Activated CD4-positive, alpha-beta memory T cell treated with anti-CD3 and anti-CD28 coated beads for 36 hours (primary cell): ENCODE measurements around the gene PLEKHG4B. TPM values are rescaled to one million over a fixed set of nuclear protein-coding genes. Genes with fewer than 3 reads are reported as not detected.

Experiments
- CTCF ChIA-PET: fragments of 350-600 bp; sonication (Branson Sonifier 250); formaldehyde crosslinking; loops from one replicate; lab custom pipeline; 2021; ENCODE audit warnings: antibody characterized with exemption, inconsistent platforms; lab: Charles Lee
- POLR2A ChIA-PET: fragments of 350-600 bp; sonication (Branson Sonifier 250); formaldehyde crosslinking; loops from one replicate; lab custom pipeline; 2021; ENCODE audit warnings: antibody characterized with exemption; lab: Charles Lee
- DNase-seq: peaks from one replicate; pipeline ENCODE4 v3.0.0-alpha.2; 2020
- H3K27ac Mint-ChIP-seq: one replicate; pipeline ENCODE4 v1.8.0; 2021; ENCODE audit warnings: mixed read lengths
- H3K27me3 Mint-ChIP-seq: one replicate; pipeline ENCODE4 v1.8.0; 2021; ENCODE audit warnings: mixed read lengths
- H3K36me3 Mint-ChIP-seq: one replicate; pipeline ENCODE4 v1.8.0; 2021; ENCODE audit warnings: mixed read lengths
- H3K4me1 Mint-ChIP-seq: one replicate; pipeline ENCODE4 v1.8.0; 2021; ENCODE audit warnings: low read depth, mixed read lengths
- H3K4me3 Mint-ChIP-seq: one replicate; pipeline ENCODE4 v1.8.0; 2021; ENCODE audit warnings: mild to moderate bottlenecking, mixed read lengths
- H3K9me3 Mint-ChIP-seq: one replicate; pipeline ENCODE4 v1.8.0; 2021; ENCODE audit warnings: mixed read lengths
- intact Hi-C: fragments of 100-400 bp; cut with micrococcal nuclease; formaldehyde crosslinking; loops from one replicate; pipeline ENCODE4 v1.15.1; 2023
- total RNA-seq, 2 experiments: library from RNA; stranded (reverse); gene quantifications; one replicate each; pipeline ENCODE4 v1.2.3, GENCODE V29; 2021

PLEKHG4B gene
- total RNA-seq, 2 experiments from 2014 or later, result not detected

GRCh38 chr5:167511-167910 is 75.5 kb downstream of the PLEKHG4B start:
- no peak overlapping the region for H3K27ac Mint-ChIP-seq
- no peaks in the 10 kb centered on the region for H3K9me3 Mint-ChIP-seq
- H3K4me1 Mint-ChIP-seq, result no peaks in the 10 kb centered on the region
- CTCF ChIA-PET, result no interaction called here
- no peaks in the 10 kb centered on the region for H3K36me3 Mint-ChIP-seq
- POLR2A ChIA-PET, result no interaction called here
- H3K27me3 Mint-ChIP-seq, result no peaks in the 10 kb centered on the region
- no peak for DNase-seq
- intact Hi-C loops, result no loop called here
- no peak overlapping the region for H3K4me3 Mint-ChIP-seq

DNA sequence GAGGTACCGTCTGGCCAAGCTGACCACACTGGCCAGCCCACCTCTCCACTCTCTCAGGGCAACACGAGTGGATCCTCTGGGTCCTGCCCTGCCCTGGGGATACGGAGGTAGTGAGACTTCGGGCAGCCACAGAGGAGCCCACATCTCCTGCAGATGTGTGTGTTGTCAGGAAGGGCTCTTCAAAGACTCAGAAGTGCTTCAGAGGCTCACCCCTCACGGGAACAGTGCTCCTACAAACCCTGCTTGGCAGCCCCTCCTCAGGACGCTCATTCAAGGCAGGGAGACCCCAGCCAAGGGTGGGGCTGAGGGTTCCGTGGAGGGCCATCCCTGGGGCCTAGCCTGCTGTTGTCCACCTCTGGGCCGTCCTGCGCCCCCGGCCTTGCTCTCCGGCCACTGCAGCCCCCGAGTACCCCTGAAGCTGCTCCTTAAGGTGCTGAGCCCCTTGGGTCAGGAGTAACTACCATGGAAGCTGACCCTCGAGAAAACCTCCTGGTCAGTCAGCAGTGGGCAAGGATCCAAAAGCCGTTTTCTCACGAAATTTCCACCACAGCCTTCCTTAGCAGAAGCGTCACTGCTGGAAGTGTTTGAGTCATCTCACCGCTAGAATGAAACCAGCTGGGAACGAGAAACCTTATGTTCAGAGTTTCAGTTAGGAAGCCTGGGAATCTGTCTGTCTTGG is 76.2 kb downstream of the PLEKHG4B start:
- DNase-seq, result no peak
- Mint-ChIP-seq H3K4me3 (no peak overlapping the region), H3K4me1 (no peaks in the 10 kb centered on the region), H3K36me3 (no peaks in the 10 kb centered on the region), H3K9me3 (no peaks in the 10 kb centered on the region), H3K27me3 (peaks cover 4% of the 10 kb centered on the region), H3K27ac (no peak overlapping the region)
- intact Hi-C loops, result no loop called here
- CTCF ChIA-PET, result no interaction called here
- POLR2A ChIA-PET, result no interaction called here

DNA sequence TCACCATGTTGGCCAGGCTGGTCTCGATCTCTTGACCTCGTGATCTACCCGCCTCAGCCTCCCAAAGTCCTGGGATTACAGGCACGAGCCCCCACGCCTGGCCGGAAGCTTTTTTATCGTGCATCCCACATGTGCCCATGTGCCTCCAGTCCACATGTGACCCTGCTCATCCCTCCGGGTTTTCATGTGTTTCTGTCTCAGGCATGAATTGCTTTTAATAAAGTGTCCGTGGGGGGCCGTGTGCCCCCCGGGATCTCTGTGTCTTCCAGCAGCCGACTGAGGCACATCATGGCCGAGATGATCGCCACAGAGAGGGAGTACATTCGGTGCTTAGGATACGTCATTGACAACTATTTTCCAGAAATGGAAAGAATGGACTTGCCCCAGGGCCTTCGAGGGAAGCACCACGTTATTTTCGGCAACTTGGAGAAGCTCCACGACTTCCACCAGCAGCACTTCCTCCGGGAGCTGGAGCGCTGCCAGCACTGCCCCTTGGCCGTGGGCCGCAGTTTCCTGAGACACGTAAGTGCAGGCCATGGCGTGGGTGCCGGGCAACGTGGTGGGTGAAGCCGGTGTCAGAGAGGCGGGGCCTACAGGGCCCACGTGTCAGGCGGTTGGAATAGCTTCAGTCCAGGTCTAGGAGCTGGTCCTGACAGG is 77.2 kb downstream of the PLEKHG4B start:
- intact Hi-C loops, result no loop called here
- peaks cover 4% of the 10 kb centered on the region for H3K27me3 Mint-ChIP-seq
- CTCF ChIA-PET, result no interaction called here

GRCh38 chr5:169728-170094 is 77.7 kb downstream of the PLEKHG4B start:
- Mint-ChIP-seq H3K4me1 (no peaks in the 10 kb centered on the region), H3K27ac (no peak overlapping the region), H3K4me3 (no peak overlapping the region), H3K9me3 (no peaks in the 10 kb centered on the region), H3K36me3 (no peaks in the 10 kb centered on the region), H3K27me3 (peaks cover 4% of the 10 kb centered on the region)
- intact Hi-C loops, result no loop called here
- DNase-seq, result no peak
- ChIA-PET CTCF (no interaction called here), POLR2A (no interaction called here)

More for the DNA sequence above, 77.2 kb downstream of the PLEKHG4B start:
- POLR2A ChIA-PET, result no interaction called here
- Mint-ChIP-seq H3K36me3 (no peaks in the 10 kb centered on the region), H3K9me3 (no peaks in the 10 kb centered on the region), H3K4me3 (no peak overlapping the region), H3K27ac (no peak overlapping the region), H3K4me1 (no peaks in the 10 kb centered on the region)
- peak; percentile 3 for DNase-seq

DNA sequence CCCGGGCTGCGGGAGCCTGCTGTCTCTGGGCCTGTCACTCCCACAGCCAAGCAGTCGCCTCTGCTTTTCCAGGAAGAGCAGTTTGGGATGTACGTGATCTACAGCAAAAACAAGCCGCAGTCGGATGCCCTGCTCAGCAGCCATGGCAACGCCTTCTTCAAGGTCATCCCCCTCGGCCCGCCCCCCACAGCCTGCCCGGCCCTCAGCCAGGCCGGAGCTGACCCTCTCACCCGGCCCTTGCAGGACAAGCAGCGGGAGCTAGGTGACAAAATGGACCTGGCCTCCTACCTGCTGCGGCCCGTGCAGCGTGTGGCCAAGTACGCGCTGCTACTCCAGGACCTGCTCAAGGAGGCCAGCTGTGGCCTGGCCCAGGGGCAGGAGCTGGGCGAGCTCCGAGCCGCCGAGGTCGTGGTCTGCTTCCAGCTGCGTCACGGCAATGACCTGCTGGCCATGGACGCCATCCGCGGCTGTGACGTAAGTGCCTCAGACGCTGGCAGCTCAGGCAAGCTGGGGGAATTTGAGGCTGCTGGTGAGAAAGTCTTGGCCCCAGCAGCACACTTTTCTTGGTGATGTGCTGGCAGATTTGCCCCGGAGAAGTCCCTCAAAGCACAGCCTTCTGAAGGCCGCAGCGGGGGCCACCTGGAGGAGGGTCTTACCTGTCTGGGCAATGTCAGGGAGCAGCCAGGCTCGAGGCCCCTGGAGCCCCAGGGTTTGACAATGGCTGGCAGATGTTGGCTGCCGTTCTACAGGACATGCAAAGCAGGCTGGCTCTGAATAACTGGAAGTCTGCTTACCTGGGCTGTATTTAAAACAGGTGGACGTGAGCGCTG is 79.2 kb downstream of the PLEKHG4B start:
- Mint-ChIP-seq H3K4me3 (no peak overlapping the region), H3K4me1 (no peaks in the 10 kb centered on the region), H3K27me3 (peaks cover 4% of the 10 kb centered on the region), H3K36me3 (no peaks in the 10 kb centered on the region), H3K9me3 (no peaks in the 10 kb centered on the region), H3K27ac (no peak overlapping the region)
- peak; percentile 3 for DNase-seq
- intact Hi-C loops, result no loop called here
- CTCF ChIA-PET, result no interaction called here
- POLR2A ChIA-PET, result no interaction called here

- ChIA-PET CTCF (no interaction called here), POLR2A (no interaction called here)
- intact Hi-C loops, result no loop called here
- H3K9me3 Mint-ChIP-seq, result no peaks in the 10 kb centered on the region
- peak; percentile 5 for DNase-seq
- H3K27ac Mint-ChIP-seq, result no peak overlapping the region
- no peaks in the 10 kb centered on the region for H3K36me3 Mint-ChIP-seq
- H3K4me3 Mint-ChIP-seq, result no peak overlapping the region
- no peaks in the 10 kb centered on the region for H3K4me1 Mint-ChIP-seq
- H3K27me3 Mint-ChIP-seq, result peaks cover 4% of the 10 kb centered on the region
These were observed 79.9 kb downstream of the PLEKHG4B start for GRCh38 chr5:171801-172331.

DNA sequence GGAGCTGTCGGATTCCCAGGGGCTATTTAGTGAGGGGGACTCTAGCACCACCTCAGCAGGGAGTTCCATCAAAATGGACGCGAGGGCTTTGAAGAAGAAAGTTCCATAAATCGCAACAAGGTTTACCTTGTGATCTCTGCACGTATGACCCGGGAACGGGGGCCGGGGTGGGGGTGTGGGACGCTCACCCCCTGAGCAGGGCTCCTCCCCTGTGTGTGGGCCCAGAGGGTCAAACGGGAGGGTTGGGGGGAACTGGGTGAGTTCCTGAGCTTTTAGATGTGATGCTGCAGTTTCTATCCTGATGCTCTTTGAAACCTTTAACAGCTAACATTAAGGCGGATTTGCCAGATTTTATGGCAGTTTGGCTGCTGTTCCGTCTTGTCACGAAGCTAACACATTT is 80.5 kb downstream of the PLEKHG4B start:
- Mint-ChIP-seq H3K4me1 (no peaks in the 10 kb centered on the region), H3K4me3 (no peak overlapping the region), H3K27me3 (peaks cover 4% of the 10 kb centered on the region), H3K9me3 (no peaks in the 10 kb centered on the region), H3K36me3 (no peaks in the 10 kb centered on the region), H3K27ac (no peak overlapping the region)
- intact Hi-C loops, result no loop called here
- ChIA-PET POLR2A (no interaction called here), CTCF (no interaction called here)
- peak; percentile 1 for DNase-seq

DNA sequence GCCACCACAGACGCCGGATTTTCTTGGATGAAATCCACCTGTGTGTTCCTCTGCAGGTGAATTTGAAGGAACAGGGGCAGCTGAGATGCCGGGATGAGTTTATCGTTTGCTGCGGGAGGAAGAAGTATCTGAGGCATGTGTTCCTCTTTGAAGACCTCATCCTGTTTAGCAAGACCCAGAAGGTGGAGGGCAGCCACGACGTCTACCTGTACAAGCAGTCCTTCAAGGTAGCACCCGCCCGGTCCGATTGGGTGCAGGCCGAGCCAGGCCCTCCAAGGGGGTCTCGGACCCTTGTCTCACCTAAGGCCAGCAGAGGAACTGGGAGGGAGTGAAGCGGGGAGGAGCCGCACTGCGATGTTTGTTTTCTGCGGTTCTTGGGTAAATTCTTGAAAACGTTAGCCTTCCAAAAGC is 80.9 kb downstream of the PLEKHG4B start:
- DNase-seq, result no peak
- Mint-ChIP-seq H3K27me3 (peaks cover 4% of the 10 kb centered on the region), H3K9me3 (no peaks in the 10 kb centered on the region), H3K4me1 (no peaks in the 10 kb centered on the region), H3K36me3 (no peaks in the 10 kb centered on the region), H3K4me3 (no peak overlapping the region), H3K27ac (no peak overlapping the region)
- intact Hi-C loops, result no loop called here
- ChIA-PET CTCF (no interaction called here), POLR2A (no interaction called here)

DNA sequence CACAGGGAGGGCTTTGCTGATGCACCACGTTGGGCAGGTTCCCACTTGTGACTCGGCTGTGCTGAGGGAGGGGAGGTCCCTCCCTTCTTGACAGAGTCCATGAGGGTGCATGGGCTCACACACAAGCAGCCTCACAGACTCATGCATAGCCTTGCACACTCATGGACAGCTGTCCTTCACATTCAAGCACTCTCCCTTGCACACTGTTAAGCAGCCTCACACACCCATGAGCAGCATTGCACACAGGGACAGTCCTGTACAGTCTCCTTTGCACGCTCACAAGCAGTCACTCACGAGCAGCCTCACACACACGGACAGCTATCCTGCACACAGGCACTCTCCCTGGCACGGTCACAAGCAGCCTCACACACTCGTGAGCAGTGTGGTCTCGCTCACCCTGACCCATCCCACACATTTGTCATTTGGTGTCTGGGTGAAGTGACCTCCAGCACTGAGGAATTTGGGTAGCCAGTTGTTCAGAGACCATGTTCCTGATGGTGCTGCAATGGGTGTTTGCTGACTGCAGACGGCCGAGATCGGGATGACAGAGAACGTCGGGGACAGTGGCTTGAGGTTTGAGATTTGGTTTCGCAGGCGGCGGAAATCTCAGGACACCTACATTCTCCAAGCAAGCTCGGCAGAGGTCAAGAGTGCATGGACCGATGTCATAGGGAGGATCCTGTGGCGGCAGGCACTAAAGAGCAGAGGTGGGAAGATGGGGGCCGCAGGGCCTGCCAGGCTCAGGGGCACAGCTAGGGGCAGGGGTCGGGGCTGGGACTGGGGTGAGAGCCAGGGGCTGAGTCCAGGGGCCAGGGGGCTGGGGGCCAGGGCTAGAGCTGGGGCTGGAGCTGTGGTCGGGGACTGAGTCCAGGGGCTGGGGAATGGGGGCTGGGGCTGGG is 81.7 kb downstream of the PLEKHG4B start:
- Mint-ChIP-seq H3K27me3 (peaks cover 4% of the 10 kb centered on the region), H3K4me1 (no peaks in the 10 kb centered on the region), H3K4me3 (no peak overlapping the region), H3K27ac (no peak overlapping the region), H3K9me3 (no peaks in the 10 kb centered on the region), H3K36me3 (no peaks in the 10 kb centered on the region)
- DNase-seq, result no peak
- intact Hi-C loops, result no loop called here
- ChIA-PET POLR2A (no interaction called here), CTCF (no interaction called here)

GRCh38 chr5:174291-174600 is 82.3 kb downstream of the PLEKHG4B start:
- no peaks in the 10 kb centered on the region for H3K4me1 Mint-ChIP-seq
- H3K27ac Mint-ChIP-seq, result no peak overlapping the region
- peaks cover 4% of the 10 kb centered on the region for H3K27me3 Mint-ChIP-seq
- DNase-seq, result no peak
- H3K36me3 Mint-ChIP-seq, result no peaks in the 10 kb centered on the region
- POLR2A ChIA-PET, result no interaction called here
- H3K9me3 Mint-ChIP-seq, result no peaks in the 10 kb centered on the region
- CTCF ChIA-PET, result no interaction called here
- intact Hi-C loops, result no loop called here
- no peak overlapping the region for H3K4me3 Mint-ChIP-seq

GRCh38 chr5:174876-175465 is 83.0 kb downstream of the PLEKHG4B start:
- ChIA-PET POLR2A (no interaction called here), CTCF (no interaction called here)
- H3K9me3 Mint-ChIP-seq, result no peaks in the 10 kb centered on the region
- no peak overlapping the region for H3K27ac Mint-ChIP-seq
- no peak for DNase-seq
- H3K27me3 Mint-ChIP-seq, result peaks cover 4% of the 10 kb centered on the region
- H3K4me1 Mint-ChIP-seq, result no peaks in the 10 kb centered on the region
- intact Hi-C loops, result no loop called here
- no peak overlapping the region for H3K4me3 Mint-ChIP-seq
- no peaks in the 10 kb centered on the region for H3K36me3 Mint-ChIP-seq
